Measurements from ENCODE around the gene RAMAC. TPM values are rescaled to one million over a fixed set of nuclear protein-coding genes. Genes with fewer than 3 reads are reported as not detected.

RAMAC gene
- total RNA-seq (2022; extraction: Qiagen RNA extraction), result 41.9 to 60.3 TPM (median 45.9 TPM) in 5 replicates

GRCh38 chr15:82985688-82986441 is at the start of gene RAMAC:
Gene RAMAC (plus strand): TSS chr15:82986210. CDS start chr15:82989019, 2,809 bp downstream.

GRCh38 chr15:82952158-82953081 is 33.6 kb upstream of the RAMAC start, which contains the start of gene HOMER2:
Gene HOMER2 (minus strand): TSS chr15:82952720. CDS start chr15:82952535, 185 bp downstream.

GRCh38 chr15:83011271-83012075 is 25.5 kb downstream of the RAMAC start, which contains the start of gene C15orf40:
Gene C15orf40 (minus strand): TSS chr15:83011639. CDS start chr15:83011607, 32 bp downstream.

Other genes with a start within 250 kb of the RAMAC start
- gene FSD2, start 180.1 kb upstream of the RAMAC start, total RNA-seq (2022; extraction: Qiagen RNA extraction), result not detected in 5 replicates
- gene WHAMM, start 176.6 kb upstream of the RAMAC start, total RNA-seq (2022; extraction: Qiagen RNA extraction), result 6.4 to 7.6 TPM (median 7.1 TPM) in 5 replicates
- gene HOMER2, start 33.5 kb upstream of the RAMAC start, total RNA-seq (2022; extraction: Qiagen RNA extraction), result 16.7 to 22.5 TPM (median 17.8 TPM) in 5 replicates
- gene C15orf40, start 25.4 kb downstream of the RAMAC start, total RNA-seq (2022; extraction: Qiagen RNA extraction), result 43.7 to 49.0 TPM (median 47.5 TPM) in 5 replicates
- 48.0 to 62.4 TPM (median 55.8 TPM) in 5 replicates for gene BTBD1, start 81.0 kb downstream of the RAMAC start, total RNA-seq (2022; extraction: Qiagen RNA extraction)
- 0.07 to 0.15 TPM (median 0.07 TPM) in 4 of 5 replicates, not detected in the other for gene TM6SF1, start 121.4 kb downstream of the RAMAC start, total RNA-seq (2022; extraction: Qiagen RNA extraction)
- 47.0 to 70.3 TPM (median 54.1 TPM) in 5 replicates for gene HDGFL3, start 221.6 kb downstream of the RAMAC start, total RNA-seq (2022; extraction: Qiagen RNA extraction)

All from A549 treated with Hydrocortisone at 1 μM for 4 hours (cell line).